Breast epithelium (tissue), 4 donors: ENCODE measurements around the gene INAFM1. TPM values are rescaled to one million over a fixed set of nuclear protein-coding genes. Genes with fewer than 3 reads are reported as not detected.

ENCODE experiments used
- DNase-seq, 2 donors: peaks; one replicate each; pipeline ENCODE4 v3.0.0-alpha.2; 2019; ENCODE audit warnings: low spot score in 2 of 2
- H3K27ac ChIP-seq, 2 donors: fragments of 200-600 bp; sonication (generic) in 1 of 2; one replicate each; pipeline ENCODE4 v1.5.1; 2016 to 2019; ENCODE audit warnings: mild to moderate bottlenecking in 1 of 2
- H3K27me3 ChIP-seq, 2 donors: fragments of 200-600 bp; sonication (generic) in 1 of 2; one replicate each; pipeline versions ENCODE4 v1.5.1 to v1.6.0; 2017 to 2019; ENCODE audit warnings: control low read depth in 1 of 2, mild to moderate bottlenecking in 1 of 2
- H3K36me3 ChIP-seq: fragments of 200-600 bp; one replicate; pipeline ENCODE4 v1.5.1; 2019
- H3K4me1 ChIP-seq, 2 donors: fragments of 200-600 bp; sonication (generic); one replicate each; pipeline ENCODE4 v1.5.1; 2016 to 2019; ENCODE audit warnings: control low read depth in 1 of 2
- H3K4me3 ChIP-seq, 3 donors: fragments of 200-600 bp; sonication (generic); 1 replicate in 2 of 3; 2 replicates in 1 of 3; pipeline ENCODE4 v1.5.1; 2016 to 2019; ENCODE audit warnings: mild to moderate bottlenecking in 3 of 3, moderate library complexity in 2 of 3
- H3K9me3 ChIP-seq, 2 donors: fragments of 200-600 bp; sonication (generic) in 1 of 2; one replicate each; pipeline ENCODE4 v1.5.1; 2016 to 2019; ENCODE audit warnings: control low read depth in 1 of 2
- POLR2A ChIP-seq: fragments of 450-650 bp; IDR thresholded peaks from one replicate; pipeline ENCODE4 v1.6.1; 2016; ENCODE audit warnings: antibody characterized with exemption, mild to moderate bottlenecking, moderate library complexity
- POLR2AphosphoS5 ChIP-seq, 3 donors: sonication (generic); formaldehyde crosslinking; IDR thresholded peaks; one replicate each; pipeline ENCODE4 v1.6.1; 2017; ENCODE audit warnings: antibody characterized with exemption in 3 of 3
- intact Hi-C: fragments of 100-400 bp; cut with DNase I; formaldehyde crosslinking; loops from one replicate; pipeline ENCODE4 v1.15.1; 2023; ENCODE audit warnings: low total_unique reads
- total RNA-seq, 3 donors: library from RNA; depleted of rRNA; stranded (reverse); fragments of >200 nt; gene quantifications; one replicate each; pipeline ENCODE4 v1.1.0, GENCODE V29; 2016
- TF ChIP-seq, protein P1 (sequence below), 3 donors: fragments of 450-650 bp; IDR thresholded peaks; one replicate each; pipeline ENCODE4 v1.5.1; 2016 to 2017; ENCODE audit warnings: antibody characterized with exemption in 3 of 3, mild to moderate bottlenecking in 3 of 3, moderate library complexity in 3 of 3

Gene INAFM1
- total RNA-seq, 3 donors from 2014 or later: 5.3 to 10.5 (median 7.2) TPM

DNA sequence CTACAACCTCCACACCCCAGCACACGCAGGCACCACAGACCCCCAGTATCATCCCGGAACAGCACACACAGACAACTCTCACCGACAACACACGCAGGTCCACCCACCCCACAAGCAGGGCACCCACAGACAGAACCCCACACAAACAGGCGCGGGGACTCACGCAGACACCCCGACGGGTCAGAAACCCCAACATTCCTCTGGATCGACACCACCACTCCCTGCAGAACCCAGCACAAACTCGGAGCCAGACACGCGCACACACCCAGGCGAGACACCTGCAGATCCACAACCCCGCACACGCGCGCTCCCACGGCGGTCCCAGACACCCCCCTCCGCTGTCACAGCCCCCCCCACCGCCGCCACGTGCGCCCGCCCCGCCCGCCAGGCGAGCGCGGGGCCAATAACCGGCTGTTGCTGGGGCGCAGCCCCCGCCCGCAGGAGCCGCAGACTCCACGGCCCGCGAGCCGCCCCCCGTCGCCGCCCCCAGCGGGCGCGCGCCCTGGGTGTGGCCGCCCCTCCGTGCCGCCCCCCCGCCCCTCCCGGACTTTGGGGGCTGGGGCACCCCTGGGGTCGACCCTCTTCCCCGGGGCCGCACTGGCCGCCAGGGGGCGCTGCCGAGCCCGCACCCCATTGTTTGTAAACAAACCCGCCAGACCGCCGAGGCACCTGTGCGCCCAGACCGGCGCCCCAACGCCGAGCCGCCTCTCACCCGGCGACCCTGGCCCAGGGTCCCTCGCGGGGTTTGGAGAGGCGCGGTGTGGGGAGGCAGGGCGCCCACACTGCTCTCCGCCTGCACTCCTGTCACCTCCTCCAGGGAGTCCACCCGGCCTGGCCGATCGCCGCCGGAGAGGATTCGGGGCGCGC lies 44.4 kb upstream of the INAFM1 start:
- no peaks in the 10 kb centered on the region for H3K36me3 ChIP-seq
- DNase-seq: peak in 1 of 2 donors; percentile 61
- TF ChIP-seq POLR2AphosphoS5 (IDR thresholded peaks at IDR 0.05) (peak in 2 of 3 donors; percentile 6 to 11), POLR2A (no peak)
- TF ChIP-seq, protein P1, sequence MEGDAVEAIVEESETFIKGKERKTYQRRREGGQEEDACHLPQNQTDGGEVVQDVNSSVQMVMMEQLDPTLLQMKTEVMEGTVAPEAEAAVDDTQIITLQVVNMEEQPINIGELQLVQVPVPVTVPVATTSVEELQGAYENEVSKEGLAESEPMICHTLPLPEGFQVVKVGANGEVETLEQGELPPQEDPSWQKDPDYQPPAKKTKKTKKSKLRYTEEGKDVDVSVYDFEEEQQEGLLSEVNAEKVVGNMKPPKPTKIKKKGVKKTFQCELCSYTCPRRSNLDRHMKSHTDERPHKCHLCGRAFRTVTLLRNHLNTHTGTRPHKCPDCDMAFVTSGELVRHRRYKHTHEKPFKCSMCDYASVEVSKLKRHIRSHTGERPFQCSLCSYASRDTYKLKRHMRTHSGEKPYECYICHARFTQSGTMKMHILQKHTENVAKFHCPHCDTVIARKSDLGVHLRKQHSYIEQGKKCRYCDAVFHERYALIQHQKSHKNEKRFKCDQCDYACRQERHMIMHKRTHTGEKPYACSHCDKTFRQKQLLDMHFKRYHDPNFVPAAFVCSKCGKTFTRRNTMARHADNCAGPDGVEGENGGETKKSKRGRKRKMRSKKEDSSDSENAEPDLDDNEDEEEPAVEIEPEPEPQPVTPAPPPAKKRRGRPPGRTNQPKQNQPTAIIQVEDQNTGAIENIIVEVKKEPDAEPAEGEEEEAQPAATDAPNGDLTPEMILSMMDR (IDR thresholded peaks at IDR 0.05): peak; percentile 51 to 77 (median 58)
- H3K9me3 ChIP-seq: no peaks in the 10 kb centered on the region
- peak overlapping the region; percentile 99 to 100 for H3K27ac ChIP-seq
- intact Hi-C loops: no loop called here
- peak overlapping the region; percentile 97 to 99 (median 98) for H3K4me3 ChIP-seq
- H3K4me1 ChIP-seq: peaks cover 3 to 7% of the 10 kb centered on the region in 2 donors
- H3K27me3 ChIP-seq: no peaks in the 10 kb centered on the region

GRCh38 chr19:47230921-47231214 lies 43.8 kb upstream of the INAFM1 start, which contains the start of gene BBC3:
Gene BBC3, minus strand, starts transcription at chr19:47231199. Its CDS starts 2,768 bp downstream, at chr19:47228431.
- Histone ChIP-seq H3K4me1 (peaks cover 3 to 7% of the 10 kb centered on the region in 2 donors), H3K36me3 (no peaks in the 10 kb centered on the region), H3K27me3 (no peaks in the 10 kb centered on the region), H3K9me3 (no peaks in the 10 kb centered on the region), H3K4me3 (peak within 1 kb of the TSS; percentile 97 to 99 (median 98)), H3K27ac (peak within 1 kb of the TSS; percentile 99 to 100)
- intact Hi-C loops: no loop called here
- TF ChIP-seq, protein P1 (IDR thresholded peaks at IDR 0.05): no peak
- no peak for TF ChIP-seq POLR2A
- TF ChIP-seq POLR2AphosphoS5 (IDR thresholded peaks at IDR 0.05): no peak
- no peak for DNase-seq

DNA sequence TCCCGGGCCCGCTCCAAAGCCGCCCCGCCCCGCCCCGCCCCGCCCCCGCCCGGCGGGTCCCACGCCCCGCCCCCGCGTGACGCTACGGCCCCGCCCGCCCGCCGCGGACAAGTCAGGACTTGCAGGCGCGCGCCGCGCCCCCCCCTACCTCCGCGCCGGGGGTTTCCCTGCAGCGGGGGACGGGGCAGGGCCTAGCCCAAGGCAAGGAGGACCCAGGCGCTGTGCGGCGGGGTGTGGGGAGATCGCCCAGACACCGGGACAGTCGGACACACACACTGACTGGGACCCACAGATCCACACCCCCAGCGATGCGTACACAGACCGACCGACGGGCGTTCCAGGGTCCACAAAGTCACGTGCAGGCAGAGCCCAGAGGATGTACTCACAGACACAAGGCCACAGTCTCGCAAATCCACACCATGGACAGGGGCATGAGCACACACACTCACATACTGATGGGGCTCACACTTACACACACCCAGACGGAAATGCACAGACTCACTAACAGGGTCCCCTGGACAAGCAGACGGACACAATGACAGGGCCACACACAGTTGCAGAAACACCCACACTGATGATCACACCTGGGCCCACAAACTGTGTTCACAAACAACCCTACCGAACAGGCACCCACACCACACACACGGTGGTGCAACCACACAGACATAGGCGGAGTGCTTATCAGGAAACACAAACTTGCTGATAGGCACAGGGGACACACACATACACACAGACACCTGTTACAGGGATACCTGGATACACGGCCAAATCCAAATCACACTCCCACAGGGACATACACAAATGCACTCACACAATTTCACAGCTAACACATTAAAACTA lies 43.2 kb upstream of the INAFM1 start:
- Histone ChIP-seq H3K27me3 (no peaks in the 10 kb centered on the region), H3K27ac (peak overlapping the region; percentile 99 to 100), H3K9me3 (no peaks in the 10 kb centered on the region), H3K4me1 (peaks cover 3 to 7% of the 10 kb centered on the region in 2 donors), H3K4me3 (peak overlapping the region; percentile 97 to 99 (median 98)), H3K36me3 (no peaks in the 10 kb centered on the region)
- intact Hi-C loops: loop anchor here (1.0 kb wide), 1 partner anchor 16 kb away; no protein-coding TSS in a partner anchor
- TF ChIP-seq POLR2A (peak; percentile 40), POLR2AphosphoS5 (IDR thresholded peaks at IDR 0.05) (peak; percentile 14 to 67 (median 61))
- TF ChIP-seq, protein P1 (IDR thresholded peaks at IDR 0.05): no peak
- peak; percentile 83 to 85 for DNase-seq

- H3K9me3 ChIP-seq: no peaks in the 10 kb centered on the region
- H3K36me3 ChIP-seq: no peaks in the 10 kb centered on the region
- TF ChIP-seq POLR2AphosphoS5 (IDR thresholded peaks at IDR 0.05): peak in 1 of 3 donors; percentile 69
- TF ChIP-seq, protein P1 (IDR thresholded peaks at IDR 0.05): no peak
- H3K27ac ChIP-seq: peak overlapping the region; percentile 99 to 100
- intact Hi-C loops: loop anchor here (1.0 kb wide), 1 partner anchor 15 kb away; no protein-coding TSS in a partner anchor
- H3K4me3 ChIP-seq: peak overlapping the region; percentile 26 to 99 (median 98)
- H3K27me3 ChIP-seq: no peaks in the 10 kb centered on the region
- DNase-seq: peak in 1 of 2 donors; percentile 67
- H3K4me1 ChIP-seq: peaks cover 0 to 7% of the 10 kb centered on the region in 2 donors
Measured at GRCh38 chr19:47232422-47233211, 42.1 kb upstream of the INAFM1 start.
